HG03135 (cell line): Measurements from ENCODE around the gene GFM1.

ENCODE experiments used
- ATAC-seq: cut with Tn5 transposase; IDR thresholded peaks from one replicate; pipeline ENCODE4 v1.9.1; 2021; ENCODE audit warnings: mild to moderate bottlenecking, moderate library complexity; ENCODE audit not compliant: unreplicated experiment

The GFM1 gene

GRCh38 chr3:158644345-158644908 is at the start of gene GFM1:
GFM1 (plus strand) TSS chr3:158644527; CDS start chr3:158644635, 108 bp downstream.
- peak; percentile 98 for ATAC-seq

- no peak for ATAC-seq
Measured at GRCh38 chr3:158600787-158601186, 43.5 kb upstream of the GFM1 start.

- no peak for ATAC-seq
Measured at GRCh38 chr3:158602227-158602626, 42.1 kb upstream of the GFM1 start.

GRCh38 chr3:158617982-158618875 is 26.1 kb upstream of the GFM1 start:
- ATAC-seq = no peak

GRCh38 chr3:158625881-158626280 is 18.4 kb upstream of the GFM1 start:
- no peak for ATAC-seq

- ATAC-seq = no peak
Measured at GRCh38 chr3:158631981-158632380, 12.3 kb upstream of the GFM1 start.

GRCh38 chr3:158640646-158641045 is 3.7 kb upstream of the GFM1 start:
- ATAC-seq = no peak

- ATAC-seq = no peak
Measured at GRCh38 chr3:158642005-158642404, 2.3 kb upstream of the GFM1 start.

- ATAC-seq = no peak
Measured at GRCh38 chr3:158642474-158643210, 1.7 kb upstream of the GFM1 start.

- no peak for ATAC-seq
Measured at GRCh38 chr3:158649791-158650190, 5.5 kb downstream of the GFM1 start.

- ATAC-seq = no peak
Measured at GRCh38 chr3:158651192-158651591, 6.9 kb downstream of the GFM1 start.

GRCh38 chr3:158652463-158652862 is 8.1 kb downstream of the GFM1 start:
- ATAC-seq = no peak

- ATAC-seq = no peak
Measured at GRCh38 chr3:158658889-158659288, 14.6 kb downstream of the GFM1 start.

- ATAC-seq = peak; percentile 94
Measured at GRCh38 chr3:158659454-158660237, 15.3 kb downstream of the GFM1 start.

GRCh38 chr3:158660711-158661110 is 16.4 kb downstream of the GFM1 start:
- ATAC-seq = no peak

GRCh38 chr3:158663246-158663645 is 18.9 kb downstream of the GFM1 start:
- ATAC-seq = no peak

- ATAC-seq = no peak
Measured at GRCh38 chr3:158663832-158664231, 19.5 kb downstream of the GFM1 start.

- no peak for ATAC-seq
Measured at GRCh38 chr3:158666416-158666815, 22.1 kb downstream of the GFM1 start.

GRCh38 chr3:158668506-158668905 is 24.2 kb downstream of the GFM1 start:
- no peak for ATAC-seq

- ATAC-seq = no peak
Measured at GRCh38 chr3:158671821-158672214, 27.5 kb downstream of the GFM1 start.
